Spleen (tissue), 7 donors: Measurements from ENCODE around the gene TMEM140.

Source experiments
- CTCF ChIP-seq, 11 experiments: fragments of 200-600 bp in 7 of 11; fragments of 450-650 bp in 4 of 11; sonication (generic) in 4 of 11; IDR thresholded peaks in 8 of 11; conservative IDR thresholded peaks in 3 of 11; 1 replicate in 7 of 11; 2 replicates in 4 of 11; pipeline versions ENCODE4 v1.4.0 to v1.8.0; 2016 to 2021; ENCODE audit warnings: antibody characterized with exemption in 11 of 11, inconsistent platforms in 4 of 11, mild to moderate bottlenecking in 1 of 11
- POLR2A ChIP-seq, 3 donors: fragments of 450-650 bp; IDR thresholded peaks; one replicate each; pipeline ENCODE4 v1.5.1; 2017; ENCODE audit warnings: antibody characterized with exemption in 3 of 3, mild to moderate bottlenecking in 1 of 3
- donor health status: DM: no; HTN: no; CAD: no; lungs with moderate emphysema.
- donor health status: DM: no; HTN: no; CAD: no.
- donor health status: DM: no; HTN: no; CAD: no.

- TF ChIP-seq CTCF (IDR thresholded peaks at IDR 0.05 in 8 of 11, conservative IDR thresholded peaks at IDR 0.05 in 3 of 11) (no peak), POLR2A (IDR thresholded peaks at IDR 0.05) (no peak)
These were observed 20.7 kb downstream of the TMEM140 start for GRCh38 chr7:135168489-135169140.
